Heart left ventricle (tissue), 13 donors: ENCODE measurements around the gene FA2H.

Source experiments
- CTCF ChIP-seq, 12 donors: fragments of 200-600 bp; sonication (generic) in 4 of 12; IDR thresholded peaks; one replicate each; pipeline versions ENCODE4 v1.5.0 to v1.8.0; 2018 to 2022; ENCODE audit warnings: antibody characterized with exemption in 12 of 12, mild to moderate bottlenecking in 5 of 12
- POLR2A ChIP-seq, 2 donors: fragments of 450-650 bp; IDR thresholded peaks; one replicate each; pipeline ENCODE4 v1.6.1; 2017; ENCODE audit warnings: antibody characterized with exemption in 2 of 2, mild to moderate bottlenecking in 2 of 2, moderate library complexity in 2 of 2
- donor health status: ischemic (EF 13 %, LVEDD 7.1; RV severe dilation, severe dysfunction).
- donor health status: DM: no; HTN: yes; CAD: no.
- donor health status: DM: no; HTN: no; CAD: no.
- donor health status: ischemic (EF 25% LVEDD 6.9; RV normal size, moderate dysfunction).
- donor health status: ischemic (EF 25% LVEDD 5.7; RV mildly dilated, moderate dysfunction).
- donor health status: ischemic (EF 35%, LVEDD 5.7; RV mildly dilated, moderate dysfunction).
- donor health status: nonischemic (EF 11% LVEDD 7.7; RV severe dilation, severe dysfunction).
- donor health status: DM: yes; HTN: yes; CAD: no.
- donor health status: PGD.
- donor health status: ischemic (EF 29% LVEDD 5.4; RV normal size, mild dysfunction).
- donor health status: nonischemic (EF 23%, LVEDD 6.1; RV moderate dilation, normal function).

- TF ChIP-seq POLR2A (IDR thresholded peaks at IDR 0.05), result no peak
- TF ChIP-seq CTCF (IDR thresholded peaks at IDR 0.05), result no peak
Observed at GRCh38 chr16:74748616-74749026, 26.0 kb downstream of the FA2H start.
